Activated naive CD4-positive, alpha-beta T cell treated with Interleukin-2 at 50 U/mL for 16 hours (primary cell): ENCODE measurements around the gene AUTS2.

ENCODE experiments used
- DNase-seq: peaks from one replicate; pipeline ENCODE4 v3.0.0-alpha.2; 2020

AUTS2 gene

DNA sequence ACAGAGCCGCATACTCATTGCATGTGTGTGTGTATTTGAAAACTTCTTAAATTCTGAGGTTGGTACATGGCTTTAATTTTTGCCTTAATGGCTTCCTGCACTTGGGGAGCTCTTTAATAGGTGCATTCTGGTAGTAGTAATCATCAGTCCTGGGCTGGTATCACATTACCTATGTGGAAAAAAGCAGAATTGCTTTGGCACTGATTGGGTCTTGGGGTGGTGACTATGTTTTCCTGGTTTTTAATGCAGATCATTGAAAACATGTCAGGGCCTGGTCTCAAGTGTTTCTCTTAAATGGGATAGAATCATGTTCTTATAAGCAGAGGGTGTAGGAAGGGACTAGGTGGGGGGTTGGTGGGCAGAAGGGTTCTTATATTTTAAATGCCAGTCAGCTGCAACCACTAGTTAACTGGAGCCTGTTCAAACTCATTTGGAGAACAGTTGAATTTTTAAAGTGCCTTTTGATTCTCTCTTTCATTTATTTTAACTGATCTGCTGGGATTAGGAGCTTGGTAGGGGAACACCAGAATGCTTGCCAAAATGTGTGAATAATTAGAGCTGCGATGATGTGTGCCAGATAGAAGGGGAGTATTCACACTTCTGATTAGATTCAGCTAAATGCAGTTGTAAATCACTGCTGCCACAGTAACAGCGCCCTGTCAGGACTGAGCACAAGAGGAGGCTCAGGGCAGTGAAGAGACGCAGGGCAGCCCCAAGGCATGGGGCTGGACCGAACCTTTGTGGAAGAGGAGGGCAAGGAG, 900.1 kb downstream of the AUTS2 start:
- DNase-seq: no peak

DNA sequence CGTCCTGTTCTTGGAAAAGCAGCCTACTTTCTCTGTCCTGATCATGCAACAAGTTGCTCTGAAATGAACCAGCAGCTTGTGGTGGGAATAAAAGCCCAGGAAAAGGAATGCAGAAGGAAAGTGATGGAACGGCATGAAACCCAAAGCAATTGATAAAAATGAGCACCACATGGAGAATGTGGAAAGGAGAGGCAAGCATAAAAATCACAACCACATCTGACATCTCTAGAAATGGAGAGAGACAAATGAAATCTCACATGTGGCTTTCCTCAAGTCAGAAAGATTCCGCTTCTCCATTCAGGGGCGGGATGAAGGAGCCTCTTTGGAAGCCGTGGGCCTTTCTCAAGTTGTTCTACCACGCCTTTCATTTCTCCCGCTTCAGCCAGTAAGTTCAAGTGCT, 902.0 kb downstream of the AUTS2 start:
- no peak for DNase-seq

DNA sequence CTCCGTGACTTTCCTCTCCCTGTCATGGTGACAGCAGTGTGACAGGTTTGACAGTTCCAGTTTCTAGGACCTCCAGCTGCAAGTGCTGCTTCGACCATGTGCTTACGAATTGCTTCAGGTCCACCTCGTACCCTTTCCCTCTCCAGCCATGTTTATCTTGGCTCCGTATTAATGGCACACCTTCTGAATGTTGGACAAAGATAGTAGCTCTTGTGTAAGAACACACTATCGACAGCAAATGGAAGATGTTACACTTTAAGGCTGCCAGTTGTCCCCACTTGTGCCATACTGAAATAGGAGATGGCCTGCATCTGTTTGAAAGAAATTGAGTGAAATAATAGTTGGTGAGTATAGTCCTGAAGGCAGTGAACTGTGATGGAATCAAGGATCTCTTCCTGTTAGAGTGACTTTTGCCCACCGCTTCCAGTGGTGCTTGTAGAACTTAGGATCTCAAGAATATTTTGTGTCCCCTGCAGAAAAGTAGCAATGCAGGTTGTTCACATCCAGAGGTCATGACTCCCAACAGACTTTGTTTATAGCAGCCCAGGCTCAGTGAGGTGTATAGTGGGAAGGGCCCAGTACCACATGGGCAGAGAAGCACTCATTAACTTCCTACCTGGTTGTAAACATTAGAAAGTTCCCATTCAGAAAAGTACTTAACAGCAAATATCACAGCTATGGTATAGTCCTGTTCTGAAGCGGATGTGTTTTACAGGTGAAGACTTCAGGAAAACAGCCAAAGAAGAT, 904.0 kb downstream of the AUTS2 start:
- no peak for DNase-seq

DNA sequence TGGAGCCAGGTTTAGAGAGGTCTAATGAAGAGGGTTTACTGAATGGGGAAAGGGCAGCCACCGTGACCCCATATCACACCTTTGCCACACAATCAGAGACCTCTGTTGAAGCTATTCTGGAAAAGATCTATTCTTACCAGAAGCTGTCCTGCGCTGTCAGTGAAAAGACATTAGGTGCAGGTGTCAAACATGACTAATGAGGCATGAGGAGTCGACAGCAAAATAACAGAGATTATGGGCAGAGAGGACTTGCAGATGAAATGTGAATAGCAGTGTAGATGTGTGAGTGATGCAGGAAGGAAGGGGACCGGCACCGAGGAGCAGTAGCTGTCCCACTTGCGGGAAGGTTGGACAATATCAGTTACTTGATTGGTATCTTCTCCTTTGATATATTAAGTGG, 906.0 kb downstream of the AUTS2 start:
- no peak for DNase-seq

DNA sequence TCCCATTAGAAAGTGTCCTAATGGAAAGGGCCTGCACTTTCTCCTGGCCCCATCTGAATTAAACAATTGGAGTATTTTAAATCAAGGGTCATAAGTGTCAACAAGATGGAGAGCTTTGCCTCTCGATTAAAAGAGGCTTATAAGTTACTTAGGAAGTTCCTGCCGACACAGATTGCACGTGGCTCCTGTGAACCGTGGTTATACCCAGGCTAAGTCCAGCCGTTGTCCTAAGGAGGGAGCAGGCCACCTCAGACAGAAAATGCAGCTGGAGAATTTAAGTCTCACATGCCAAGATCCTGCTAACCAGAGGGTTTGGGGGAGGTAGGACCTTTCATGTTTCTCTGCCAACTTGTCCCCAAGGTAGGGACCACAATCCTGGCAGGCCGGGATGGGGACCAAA, 907.2 kb downstream of the AUTS2 start:
- DNase-seq: no peak

DNA sequence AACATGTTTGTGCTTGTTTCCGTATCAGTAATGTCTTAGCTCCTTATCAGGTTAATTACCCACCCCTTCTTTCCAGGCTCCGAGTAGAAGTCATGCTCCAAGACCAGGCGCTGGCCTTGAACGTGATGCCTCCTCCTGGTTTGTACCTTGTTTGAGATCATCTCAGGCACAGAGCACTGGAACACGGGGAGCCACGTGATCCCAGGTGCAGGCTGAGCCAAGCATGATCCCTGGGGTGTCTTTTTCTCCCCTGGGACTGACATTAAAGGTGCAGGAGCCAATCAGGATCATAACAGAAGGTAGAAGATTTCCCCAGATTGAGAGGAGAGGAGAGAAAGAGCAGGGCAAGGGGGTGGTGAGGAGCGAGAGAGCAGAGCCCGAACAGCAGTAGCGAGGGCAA, 907.6 kb downstream of the AUTS2 start:
- no peak for DNase-seq

DNA sequence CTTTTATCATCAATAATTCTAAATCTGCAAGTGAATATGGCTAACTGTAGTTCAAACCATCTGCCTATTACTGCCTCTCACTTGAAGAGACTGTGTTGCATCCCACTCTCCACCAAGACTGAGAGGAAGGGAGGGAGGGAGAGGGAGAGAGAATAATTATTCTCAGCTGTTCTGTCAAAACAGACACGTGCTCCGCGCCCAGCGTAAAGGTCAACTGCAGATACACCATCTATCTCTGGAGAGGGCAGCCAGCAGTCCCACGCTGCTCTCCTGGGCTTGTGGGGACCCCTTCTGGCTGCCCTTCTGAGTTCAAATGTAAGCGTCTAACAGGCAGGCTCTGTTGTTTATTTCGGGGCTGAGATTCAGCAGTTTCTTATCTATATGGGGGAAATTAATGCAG, 908.2 kb downstream of the AUTS2 start:
- DNase-seq: no peak

DNA sequence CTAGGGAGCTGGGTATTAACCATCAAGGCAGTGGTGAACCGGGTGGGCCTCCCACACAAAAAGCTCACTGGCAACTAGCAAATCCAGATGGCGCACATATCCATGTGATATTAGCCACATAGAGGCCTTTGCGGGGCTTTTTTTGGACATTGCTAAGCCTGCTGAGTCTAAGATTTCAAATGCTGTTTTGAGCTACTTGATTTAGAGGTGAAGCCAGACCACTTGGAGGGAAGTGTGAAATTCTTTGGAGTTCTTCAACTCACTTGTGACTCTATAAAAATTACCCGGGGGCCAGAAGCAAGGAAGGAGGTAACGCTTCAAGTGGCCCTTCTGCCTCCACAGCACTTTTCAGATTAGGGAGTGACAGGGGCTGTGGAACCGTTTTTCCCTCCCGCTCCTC, 913.9 kb downstream of the AUTS2 start:
- DNase-seq: no peak

DNA sequence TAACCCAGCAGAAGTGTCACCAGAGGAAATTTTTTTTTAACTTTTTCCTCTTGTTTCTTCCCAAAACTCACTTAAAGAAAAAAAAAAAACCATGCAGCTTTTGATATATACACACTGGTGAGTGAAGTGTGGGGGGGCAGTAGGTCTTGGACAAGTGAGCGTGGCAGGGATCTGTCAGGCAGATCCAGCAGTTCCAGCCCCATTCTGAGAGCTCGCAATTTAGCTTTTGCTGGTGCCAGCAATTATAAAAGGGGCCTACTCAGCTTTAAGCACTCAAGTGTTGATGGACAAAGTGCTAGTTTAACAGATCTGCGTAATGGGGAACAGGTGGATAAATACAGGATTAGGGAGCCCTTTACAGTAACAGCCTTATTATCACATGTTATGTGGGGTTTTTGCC, 914.5 kb downstream of the AUTS2 start:
- no peak for DNase-seq

DNA sequence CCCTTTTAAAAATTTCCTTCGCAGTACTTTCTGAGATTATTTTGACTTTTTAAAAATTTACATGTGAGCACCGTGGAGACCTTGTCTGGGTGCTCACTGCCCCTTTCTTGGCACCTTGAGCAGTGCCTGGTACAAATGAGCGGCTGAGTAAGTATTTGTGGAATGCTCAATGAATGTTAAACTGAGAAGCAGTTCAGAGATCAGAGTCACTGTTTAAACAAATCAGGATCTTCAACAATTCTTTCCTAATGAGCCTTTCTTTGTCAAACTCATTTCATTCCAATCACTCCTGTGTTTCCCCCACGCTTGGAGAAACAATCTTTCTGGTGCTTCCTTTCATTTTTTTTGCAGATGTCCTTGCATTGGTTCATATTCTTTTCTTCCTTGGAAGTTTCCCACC, 922.3 kb downstream of the AUTS2 start:
- no peak for DNase-seq

DNA sequence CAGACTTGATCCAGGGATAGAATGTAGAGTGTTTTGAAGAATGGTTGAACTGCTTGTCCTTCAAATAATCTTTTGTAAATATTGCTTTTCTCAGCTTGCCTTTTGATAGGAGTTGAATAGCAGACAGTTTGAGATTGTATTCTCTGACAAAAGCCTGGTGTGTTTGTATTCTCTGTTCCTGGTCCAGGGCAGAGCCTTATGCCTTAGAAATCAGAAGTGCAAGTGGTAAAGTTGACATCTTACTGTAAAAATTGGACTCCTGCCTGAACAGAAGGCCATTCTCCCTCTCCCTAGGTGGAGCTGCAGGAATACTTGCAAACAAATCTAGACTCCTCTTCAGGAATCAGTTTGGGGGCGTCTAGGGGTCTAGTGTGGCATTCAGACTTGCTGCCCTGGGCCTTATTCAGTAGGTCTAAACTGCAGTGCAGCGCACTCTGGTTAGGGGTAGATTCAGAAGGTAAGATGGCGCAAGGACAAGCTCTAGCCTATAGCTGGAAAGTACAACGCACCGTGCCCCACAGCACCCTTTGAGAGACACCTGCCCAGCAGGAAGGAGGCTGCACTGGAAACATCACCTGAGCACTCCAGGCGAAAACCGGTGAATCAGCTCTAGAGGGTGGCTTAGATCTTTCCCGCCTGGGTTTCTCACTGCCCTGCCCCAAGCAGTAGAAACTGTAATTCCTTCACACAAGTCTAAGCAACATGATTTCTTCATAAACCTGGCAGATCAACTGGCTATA, 925.1 kb downstream of the AUTS2 start:
- no peak for DNase-seq

DNA sequence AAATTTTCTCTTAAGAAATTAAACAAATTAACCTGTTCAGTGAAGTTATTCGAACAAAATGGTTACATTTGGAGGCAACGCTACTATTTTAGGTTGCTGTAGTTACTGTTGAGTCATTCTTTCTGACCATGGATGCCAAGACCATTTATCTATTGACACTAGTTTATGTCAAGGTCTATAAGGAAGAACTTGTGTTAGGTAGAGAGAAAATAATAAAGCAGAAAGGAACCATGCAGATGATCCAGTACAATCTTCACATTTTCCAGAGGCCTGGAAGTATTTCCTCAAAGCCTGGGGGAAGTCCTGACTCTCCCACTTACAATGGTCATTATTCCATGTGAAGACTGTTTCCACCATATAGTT, 925.7 kb downstream of the AUTS2 start:
- DNase-seq: no peak

DNA sequence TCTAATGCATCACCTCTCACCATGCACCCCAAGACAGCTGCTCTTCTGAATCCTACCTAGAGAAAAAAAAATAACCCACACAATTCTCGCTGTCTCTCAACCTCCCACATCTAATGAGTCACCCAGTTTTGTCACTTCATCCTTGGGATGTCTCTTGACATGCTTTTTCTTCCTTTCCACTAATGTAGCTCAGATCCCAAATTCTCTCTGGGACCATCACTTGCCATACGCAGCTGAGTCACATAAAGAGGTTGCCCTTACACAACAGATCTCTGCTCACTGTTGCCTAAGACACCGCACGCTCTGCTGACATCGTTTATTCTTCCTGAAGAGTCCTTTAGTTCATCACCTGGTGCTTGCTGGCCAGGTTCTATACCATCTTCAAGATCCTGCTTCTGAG, 927.7 kb downstream of the AUTS2 start:
- DNase-seq: no peak

DNA sequence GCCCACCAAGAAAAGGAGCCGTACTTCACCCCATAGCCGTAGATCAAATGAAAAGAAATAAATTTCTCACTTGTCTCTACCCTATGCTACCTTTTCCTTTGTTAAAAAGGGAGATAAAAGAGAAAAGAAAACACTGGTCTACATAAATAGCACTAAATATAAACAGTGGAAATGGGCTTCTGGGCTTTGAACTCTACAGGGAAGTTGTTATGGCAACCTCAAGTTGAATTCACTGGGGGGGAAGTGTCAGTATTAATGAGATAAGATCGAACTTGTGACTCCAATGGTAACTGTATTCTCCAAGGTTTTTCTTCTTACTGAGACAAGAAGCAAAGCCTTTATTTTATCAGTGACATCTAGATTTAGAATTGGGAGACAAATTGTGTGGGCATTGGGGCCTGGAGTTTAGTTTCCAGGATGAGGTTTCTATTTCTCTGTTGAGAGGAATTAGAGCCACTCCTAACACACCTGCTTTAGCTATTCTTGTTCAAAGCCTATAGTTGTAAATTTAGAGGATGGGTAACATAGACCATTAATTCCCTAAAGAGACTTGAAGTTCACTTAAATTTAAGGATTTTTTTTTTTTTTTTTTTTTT, 929.3 kb downstream of the AUTS2 start:
- no peak for DNase-seq

DNA sequence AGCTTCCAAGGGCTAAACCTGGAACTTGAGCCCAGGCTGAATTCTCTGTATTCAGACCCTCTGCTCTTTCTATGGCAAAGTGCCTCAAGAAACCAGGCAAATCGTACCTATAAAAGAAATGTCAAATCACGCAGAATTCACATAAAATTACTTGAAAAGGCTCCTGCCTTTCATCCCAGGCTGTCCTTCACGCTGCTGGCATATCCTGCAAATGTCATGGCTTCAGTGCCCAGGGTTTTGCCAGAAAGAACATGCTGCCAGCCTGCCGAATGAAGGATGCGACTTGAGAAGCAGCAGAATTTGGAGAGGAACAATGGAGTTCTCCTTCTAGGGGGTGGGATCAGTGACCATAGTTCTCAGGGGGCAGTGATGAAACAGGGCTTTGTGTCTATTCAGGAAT, 931.2 kb downstream of the AUTS2 start:
- DNase-seq: no peak

DNA sequence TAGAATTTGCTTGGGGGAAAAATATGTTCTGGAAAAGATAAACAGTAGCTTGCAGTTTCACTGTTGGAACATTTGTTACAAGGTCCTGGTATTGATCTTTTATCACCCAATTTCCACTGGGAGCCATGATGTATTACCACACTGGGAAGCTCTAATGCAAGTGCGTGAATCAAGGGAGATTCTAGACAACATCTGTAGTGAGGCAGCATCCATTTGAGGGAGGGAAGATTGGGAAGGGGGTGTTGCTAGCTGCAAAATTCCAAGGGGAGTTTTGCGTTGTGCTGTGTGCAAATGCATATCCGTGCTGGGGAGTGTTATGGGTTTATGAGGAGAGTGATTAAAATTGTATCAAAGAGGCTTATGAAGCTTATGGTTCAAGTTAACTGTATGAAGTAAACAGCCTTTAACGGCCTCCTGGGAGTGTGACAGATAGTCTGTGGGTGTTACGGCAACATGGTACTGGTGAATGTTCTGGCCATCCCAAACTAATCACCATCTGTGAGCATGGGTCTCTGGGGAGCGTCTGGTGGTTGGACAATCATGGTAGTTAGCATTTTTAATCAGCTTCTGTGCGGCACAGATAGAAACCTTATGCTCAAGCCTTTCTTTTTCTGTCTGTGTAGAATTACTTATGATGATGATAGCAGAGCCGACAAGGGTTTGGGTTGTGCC, 931.8 kb downstream of the AUTS2 start:
- DNase-seq: no peak

DNA sequence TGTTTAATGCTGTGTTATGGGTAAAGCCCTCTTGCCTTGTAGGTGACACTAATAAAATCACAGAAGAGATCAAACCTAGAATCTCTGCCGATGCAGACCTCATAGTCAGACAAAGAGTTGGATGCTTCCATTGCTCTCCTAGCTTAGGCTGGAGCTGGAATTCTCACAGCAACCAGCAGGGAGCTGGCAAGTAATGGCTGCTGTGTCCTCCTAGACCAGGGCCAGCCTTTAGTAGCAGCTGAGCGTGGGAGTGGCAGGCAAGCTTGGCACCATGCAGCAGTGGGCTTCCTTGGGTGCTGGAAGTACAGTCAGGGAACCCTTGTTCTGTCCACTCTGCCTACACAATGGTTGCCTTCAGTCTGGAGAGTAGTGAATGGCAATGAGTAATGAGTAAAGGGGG, 935.3 kb downstream of the AUTS2 start:
- DNase-seq: no peak

DNA sequence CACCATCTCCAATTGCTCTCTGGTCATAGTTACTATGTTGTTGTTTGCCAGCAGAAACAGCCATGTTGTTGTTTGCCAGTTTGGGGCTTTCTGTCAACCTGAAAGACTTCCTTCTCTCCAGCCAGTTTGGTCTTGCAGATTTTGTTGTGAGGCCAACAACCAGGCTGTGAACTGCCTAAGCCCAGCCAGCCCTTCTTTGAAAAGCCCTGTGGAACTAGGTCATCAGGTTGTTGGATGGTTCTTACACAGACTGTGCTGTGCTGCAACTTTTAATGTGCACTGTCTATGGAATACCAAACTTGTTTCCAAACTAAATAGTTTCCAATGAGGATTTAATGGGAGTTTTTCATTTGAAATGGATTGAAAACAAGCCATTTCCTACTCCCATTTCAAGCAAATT, 940.9 kb downstream of the AUTS2 start:
- DNase-seq: no peak

DNA sequence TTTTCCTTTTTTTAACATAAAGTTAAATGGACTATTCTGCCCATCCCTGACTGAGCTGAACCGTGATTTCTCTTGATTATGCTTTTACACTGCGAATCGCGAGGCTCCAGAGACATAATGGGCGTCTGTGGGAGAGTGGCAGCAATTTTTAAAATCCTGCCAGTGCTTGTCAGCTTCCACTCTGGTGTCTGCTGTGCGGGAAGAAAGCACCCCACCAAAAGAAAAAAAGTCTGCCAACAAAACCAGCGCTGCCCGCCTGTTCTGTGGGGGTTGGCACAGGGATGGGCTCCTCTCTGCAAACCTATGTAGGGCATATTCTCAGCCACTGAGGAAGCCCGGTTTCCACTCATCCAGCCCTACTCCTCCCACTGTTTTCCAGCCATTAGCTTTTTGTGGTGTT, 941.3 kb downstream of the AUTS2 start:
- DNase-seq: no peak

DNA sequence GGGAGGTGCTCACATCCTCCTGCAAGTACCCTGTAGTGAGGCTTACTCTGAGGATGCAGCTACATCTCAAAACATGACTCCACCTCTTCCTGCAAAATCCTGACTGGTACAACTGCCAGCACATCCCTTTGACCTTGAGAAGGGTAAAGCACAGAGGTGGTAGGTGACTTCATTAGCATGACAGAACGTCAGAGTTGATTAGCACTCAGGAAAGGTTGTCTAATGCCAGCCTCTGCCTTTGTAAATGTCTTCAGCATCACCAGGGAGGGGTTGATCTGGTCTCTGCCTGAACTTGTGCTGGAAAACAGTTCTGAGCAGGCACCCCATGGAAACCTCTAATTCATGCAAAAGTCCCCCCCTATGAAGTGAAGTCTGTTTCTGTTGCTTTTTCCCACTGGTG, 942.4 kb downstream of the AUTS2 start:
- DNase-seq: no peak

DNA sequence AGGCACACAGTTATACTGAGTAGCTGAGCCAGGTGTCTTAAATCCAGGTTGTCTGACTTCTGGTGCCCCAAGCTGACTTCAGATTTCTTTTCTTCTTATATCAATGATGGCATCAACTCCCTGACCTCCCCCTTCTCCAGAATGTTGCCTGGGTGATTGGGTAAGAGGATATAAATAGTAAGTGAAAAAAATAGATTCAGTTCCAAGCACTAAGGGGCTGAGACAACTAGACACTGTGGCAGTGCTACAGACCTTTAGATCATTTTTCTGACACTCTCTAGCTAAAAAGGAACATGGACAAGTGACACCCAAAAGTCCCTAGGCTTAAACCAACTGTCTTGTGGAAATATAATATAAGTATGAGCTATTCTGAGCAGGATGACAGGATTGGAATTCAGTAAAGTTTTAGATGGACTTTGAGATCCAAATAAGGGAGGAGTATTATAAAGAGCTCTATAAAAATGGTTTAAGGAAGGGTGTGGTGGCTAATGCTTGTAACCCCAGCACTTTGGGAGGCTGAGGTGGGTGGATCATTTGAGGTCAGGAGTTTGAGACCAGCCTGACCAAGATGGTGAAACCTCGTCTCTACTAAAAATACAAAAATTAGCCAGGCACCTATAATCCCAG, 944.6 kb downstream of the AUTS2 start:
- DNase-seq: no peak

DNA sequence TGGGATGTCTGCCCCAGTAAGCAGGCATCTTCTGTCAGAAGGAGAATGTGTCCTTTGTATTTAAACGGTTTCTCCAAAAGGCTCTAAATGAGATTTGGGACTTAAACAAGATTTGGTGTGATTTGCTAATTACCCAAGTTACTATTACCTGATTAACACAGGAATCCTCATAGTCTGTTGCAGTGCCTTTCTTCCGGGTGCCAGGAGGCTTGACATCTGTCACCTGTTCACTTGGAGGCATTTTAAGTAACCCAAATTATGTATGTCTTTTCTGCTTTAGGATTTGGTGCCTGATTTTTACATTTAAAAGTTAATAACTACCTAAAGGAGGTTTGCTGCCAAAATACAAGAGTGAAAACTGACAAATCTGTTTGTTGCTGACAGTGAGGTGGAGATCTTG, 945.7 kb downstream of the AUTS2 start:
- DNase-seq: no peak

DNA sequence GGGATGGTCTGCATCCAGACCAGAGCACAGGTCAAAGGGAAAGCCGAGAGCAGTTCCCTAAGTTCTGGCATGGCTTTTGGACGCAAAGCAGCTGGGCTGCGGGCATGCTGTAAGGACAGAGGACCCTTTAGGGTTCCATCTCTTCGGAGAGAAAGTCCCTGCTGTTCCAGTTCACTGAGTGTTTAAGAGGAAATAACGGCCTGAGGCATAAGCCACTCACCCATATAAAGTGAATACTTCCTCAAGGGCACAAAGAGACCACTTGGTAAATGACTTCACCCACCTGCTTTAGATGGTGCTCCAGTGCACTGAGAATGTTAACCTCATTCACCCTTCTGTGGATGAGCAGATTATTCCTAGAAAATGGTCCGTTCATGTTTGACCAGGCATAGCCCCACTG, 946.9 kb downstream of the AUTS2 start:
- no peak for DNase-seq
